ENCODE results near the gene CALHM2.

The CALHM2 gene

GRCh38 chr10:103415581-103415980, 36.6 kb downstream of the CALHM2 start:
- no peak for DNase-seq

- no peak for DNase-seq
Measured at GRCh38 chr10:103413564-103413963, 38.6 kb downstream of the CALHM2 start.

- no peak for DNase-seq
Measured at GRCh38 chr10:103397191-103397825, 54.9 kb downstream of the CALHM2 start.

GRCh38 chr10:103396789-103397087, 55.4 kb downstream of the CALHM2 start:
- DNase-seq = no peak

All from fibroblast of skin of scalp (primary cell).